Liver (tissue), 9 donors: ENCODE data around the gene RRP12. TPM values are rescaled to one million over a fixed set of nuclear protein-coding genes. Genes with fewer than 3 reads are reported as not detected.
A peak's percentile ranks its signal among the peaks of the same experiment; 100 is the strongest.

Experiments
- DNase-seq: peaks from one replicate; pipeline ENCODE4 v3.0.0-alpha.2; 2017; ENCODE audit warnings: low spot score
- H3K27ac ChIP-seq, 2 donors: one replicate each; pipeline ENCODE4 v1.7.0; 2013; ENCODE audit warnings: inconsistent platforms in 2 of 2, low read length in 2 of 2, control low read depth in 1 of 2, low read depth in 1 of 2, mild to moderate bottlenecking in 1 of 2
- H3K27me3 ChIP-seq, 4 donors: one replicate each; pipeline versions ENCODE4 v1.6.1 to v1.7.0; 2013; ENCODE audit warnings: low read length in 3 of 4, inconsistent platforms in 1 of 4, mild to moderate bottlenecking in 1 of 4, moderate library complexity in 1 of 4; ENCODE audit not compliant: control insufficient read depth in 4 of 4, insufficient read depth in 4 of 4
- H3K36me3 ChIP-seq, 4 donors: one replicate each; pipeline versions ENCODE4 v1.6.1 to v1.7.0; 2013; ENCODE audit warnings: low read length in 3 of 4, mild to moderate bottlenecking in 3 of 4, low read depth in 1 of 4, moderate library complexity in 1 of 4; ENCODE audit not compliant: control insufficient read depth in 4 of 4, insufficient read depth in 3 of 4
- H3K4me1 ChIP-seq, 4 donors: one replicate each; pipeline versions ENCODE4 v1.6.1 to v1.7.0; 2013; ENCODE audit warnings: low read length in 3 of 4, mild to moderate bottlenecking in 3 of 4, moderate library complexity in 1 of 4; ENCODE audit not compliant: control insufficient read depth in 4 of 4, insufficient read depth in 4 of 4
- H3K4me3 ChIP-seq, 3 donors: one replicate each; pipeline versions ENCODE4 v1.6.1 to v1.7.0; 2013; ENCODE audit warnings: low read length in 3 of 3, control low read depth in 1 of 3, low read depth in 1 of 3, mild to moderate bottlenecking in 1 of 3
- H3K9ac ChIP-seq, 2 donors: one replicate each; pipeline ENCODE4 v1.7.0; 2013; ENCODE audit warnings: low read length in 2 of 2, mild to moderate bottlenecking in 2 of 2, moderate library complexity in 2 of 2, control low read depth in 1 of 2, low read depth in 1 of 2
- H3K9me3 ChIP-seq, 4 donors: one replicate each; pipeline versions ENCODE4 v1.6.1 to v1.7.0; 2013; ENCODE audit warnings: low read length in 3 of 4; ENCODE audit not compliant: control insufficient read depth in 4 of 4
- CTCF ChIP-seq: fragments of 150-350 bp; IDR thresholded peaks from 2 replicates; pipeline ENCODE4 v1.5.1; 2017; ENCODE audit warnings: improper control_type of control experiment, low read depth, low read length; ENCODE audit not compliant: missing input control
- EGR1 ChIP-seq, 2 donors: IDR thresholded peaks; 2 replicates each; pipeline ENCODE4 v1.6.1; 2016 to 2018; ENCODE audit warnings: antibody characterized with exemption in 2 of 2, low read depth in 2 of 2
- FOXA1 ChIP-seq: IDR thresholded peaks from 2 replicates; pipeline ENCODE4 v1.6.1; 2016; ENCODE audit warnings: antibody characterized with exemption
- FOXA2 ChIP-seq: IDR thresholded peaks from 2 replicates; pipeline ENCODE4 v1.6.1; 2016; ENCODE audit warnings: antibody characterized with exemption
- GABPA ChIP-seq, 2 donors: IDR thresholded peaks in 1 of 2; conservative IDR thresholded peaks in 1 of 2; 2 replicates each; pipeline ENCODE4 v1.6.1; 2016; ENCODE audit warnings: antibody characterized with exemption in 2 of 2, mild to moderate bottlenecking in 1 of 2, moderate library complexity in 1 of 2
- HNF4A ChIP-seq, 2 donors: conservative IDR thresholded peaks; 2 replicates each; pipeline ENCODE4 v1.6.1; 2016; ENCODE audit warnings: antibody characterized with exemption in 2 of 2, mild to moderate bottlenecking in 2 of 2
- HNF4G ChIP-seq: IDR thresholded peaks from 2 replicates; pipeline ENCODE4 v1.6.1; 2016; ENCODE audit warnings: antibody characterized with exemption
- JUND ChIP-seq, 2 donors: IDR thresholded peaks; 2 replicates each; pipeline ENCODE4 v1.6.1; 2016; ENCODE audit warnings: antibody characterized with exemption in 2 of 2
- NR2F2 ChIP-seq: IDR thresholded peaks from 2 replicates; pipeline ENCODE4 v1.6.1; 2016; ENCODE audit warnings: antibody characterized with exemption
- RAD21 ChIP-seq, 2 donors: IDR thresholded peaks; 2 replicates each; pipeline ENCODE4 v1.6.1; 2016; ENCODE audit warnings: antibody characterized with exemption in 2 of 2, mild to moderate bottlenecking in 2 of 2
- REST ChIP-seq: IDR thresholded peaks from 2 replicates; pipeline ENCODE4 v1.6.1; 2016; ENCODE audit warnings: antibody characterized with exemption, mild to moderate bottlenecking
- RXRA ChIP-seq, 2 donors: IDR thresholded peaks; 2 replicates each; pipeline ENCODE4 v1.6.1; 2017 to 2018; ENCODE audit warnings: antibody characterized with exemption in 2 of 2, mild to moderate bottlenecking in 1 of 2
- SP1 ChIP-seq: IDR thresholded peaks from 2 replicates; pipeline ENCODE4 v1.6.1; 2018; ENCODE audit warnings: antibody characterized with exemption, mild to moderate bottlenecking
- TAF1 ChIP-seq: conservative IDR thresholded peaks from 2 replicates; pipeline ENCODE4 v1.6.1; 2016; ENCODE audit warnings: antibody characterized with exemption, mild to moderate bottlenecking
- YY1 ChIP-seq: IDR thresholded peaks from 2 replicates; pipeline ENCODE4 v1.6.1; 2016; ENCODE audit warnings: antibody characterized with exemption, mild to moderate bottlenecking
- ZBTB33 ChIP-seq: IDR thresholded peaks from 2 replicates; pipeline ENCODE4 v1.6.1; 2016; ENCODE audit warnings: antibody characterized with exemption
- WGBS: extraction: QIAGEN DNeasy Blood & Tissue Kit; methylation state at CpG from one replicate; pipeline ENCODE4 v1.1.7; 2013; 5-methylcytosine and 5-hydroxymethylcytosine counted together
- polyA plus RNA-seq, 2 donors: library from polyadenylated mRNA; stranded (reverse) in 1 of 2; unstranded in 1 of 2; fragments of 200-250 nt in 1 of 2; fragments of >200 nt in 1 of 2; fragmentation: Nextera tagmentation in 1 of 2; extraction: Ambion mirVana in 1 of 2; gene quantifications; one replicate each; pipeline versions ENCODE4 v1.2.1 to v1.2.3, GENCODE V29; 2013 to 2015
- total RNA-seq, 2 donors: library from RNA; depleted of rRNA; stranded (reverse); fragments of >200 nt; gene quantifications; one replicate each; pipeline ENCODE4 v1.2.3, GENCODE V29; 2014
- TF ChIP-seq, protein P1 (sequence below): IDR thresholded peaks from 2 replicates; pipeline ENCODE4 v1.6.1; 2016; ENCODE audit warnings: antibody characterized with exemption
- TF ChIP-seq, protein P2 (sequence below): IDR thresholded peaks from 2 replicates; pipeline ENCODE4 v1.6.1; 2016; ENCODE audit warnings: antibody characterized with exemption
- donor health status: healthy.
- donor health status: healthy.
- donor health status: healthy.
- donor health status: healthy.
- donor health status: healthy.

The RRP12 gene
- total and polyA plus RNA-seq, 4 donors, result 5.7 to 9.6 (median 6.9) TPM

- TF ChIP-seq NR2F2 (no peak), FOXA2 (no peak), CTCF (no peak), FOXA1 (no peak), GABPA (IDR thresholded peaks at IDR 0.05 in 1 of 2, conservative IDR thresholded peaks at IDR 0.05 in 1 of 2) (no peak), TAF1 (no peak), SP1 (no peak), RXRA (IDR thresholded peaks at IDR 0.05) (no peak), RAD21 (IDR thresholded peaks at IDR 0.05) (no peak), JUND (IDR thresholded peaks at IDR 0.05) (no peak), HNF4A (conservative IDR thresholded peaks at IDR 0.05) (no peak), EGR1 (IDR thresholded peaks at IDR 0.05; ENCODE audit: low read depth in 2 of 2) (no peak)
- TF ChIP-seq, protein P1, sequence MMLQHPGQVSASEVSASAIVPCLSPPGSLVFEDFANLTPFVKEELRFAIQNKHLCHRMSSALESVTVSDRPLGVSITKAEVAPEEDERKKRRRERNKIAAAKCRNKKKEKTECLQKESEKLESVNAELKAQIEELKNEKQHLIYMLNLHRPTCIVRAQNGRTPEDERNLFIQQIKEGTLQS, result no peak
- TF ChIP-seq, protein P2, sequence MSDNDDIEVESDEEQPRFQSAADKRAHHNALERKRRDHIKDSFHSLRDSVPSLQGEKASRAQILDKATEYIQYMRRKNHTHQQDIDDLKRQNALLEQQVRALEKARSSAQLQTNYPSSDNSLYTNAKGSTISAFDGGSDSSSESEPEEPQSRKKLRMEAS, result no peak
- no peak overlapping the region for H3K9ac ChIP-seq
- H3K27ac ChIP-seq, result no peak overlapping the region
- WGBS, result 85% methylated on average over 2 of the region's 2 CpGs
- no peak overlapping the region for H3K4me3 ChIP-seq
- H3K27me3 ChIP-seq, result no peaks in the 10 kb centered on the region
- H3K36me3 ChIP-seq, result peaks cover 2 to 18% (median 8%) of the 10 kb centered on the region in 4 donors
- peaks cover 10 to 26% (median 19%) of the 10 kb centered on the region in 4 donors for H3K4me1 ChIP-seq
- no peak for DNase-seq
- no peaks in the 10 kb centered on the region for H3K9me3 ChIP-seq
Observed at GRCh38 chr10:97450828-97451227, 49.7 kb upstream of the RRP12 start.

- Histone ChIP-seq H3K4me3 (peak within 1 kb of the TSS; percentile 75 to 98 (median 97)), H3K27me3 (no peaks in the 10 kb centered on the region), H3K27ac (peak within 1 kb of the TSS; percentile 56 to 57), H3K36me3 (peaks cover 0 to 6% (median 2%) of the 10 kb centered on the region in 4 donors), H3K9ac (peak within 1 kb of the TSS; percentile 56 to 64), H3K4me1 (peaks cover 10 to 31% (median 23%) of the 10 kb centered on the region in 4 donors), H3K9me3 (no peaks in the 10 kb centered on the region)
- TF ChIP-seq FOXA2 (no peak), CTCF (no peak), YY1 (peak; percentile 98), NR2F2 (no peak), REST (peak; percentile 52), EGR1 (IDR thresholded peaks at IDR 0.05; ENCODE audit: low read depth in 2 of 2) (peak; percentile 95 to 99), RXRA (IDR thresholded peaks at IDR 0.05) (peak; percentile 31 to 51), HNF4A (conservative IDR thresholded peaks at IDR 0.05) (peak; percentile 19 to 47), ZBTB33 (no peak), FOXA1 (no peak), JUND (IDR thresholded peaks at IDR 0.05) (peak in 1 of 2 donors; percentile 9), RAD21 (IDR thresholded peaks at IDR 0.05) (peak in 1 of 2 donors; percentile 30), GABPA (IDR thresholded peaks at IDR 0.05 in 1 of 2, conservative IDR thresholded peaks at IDR 0.05 in 1 of 2) (peak in 1 of 2 donors; percentile 73), SP1 (peak; percentile 78), TAF1 (no peak), HNF4G (no peak)
- TF ChIP-seq, protein P2, result peak; percentile 75
- TF ChIP-seq, protein P1, result no peak
- WGBS, result under 1% methylated on average over 66 of the region's 66 CpGs
- peak; percentile 84 for DNase-seq
Observed at GRCh38 chr10:97445722-97446639, 44.8 kb upstream of the RRP12 start, which contains the start of the genes EXOSC1 and ZDHHC16. Gene EXOSC1, minus strand, starts transcription at chr10:97446006. Its CDS starts 21 bp downstream, at chr10:97445985. Gene ZDHHC16, plus strand, starts transcription at chr10:97446175. Its CDS starts 5,501 bp downstream, at chr10:97451676.
